Measurements from ENCODE around the gene BABAM2. TPM values are rescaled to one million over a fixed set of nuclear protein-coding genes. Genes with fewer than 3 reads are reported as not detected.

Gene BABAM2
- polyA plus RNA-seq, 6 donors from 2014 or later = 50.3 to 58.3 (median 55.6) TPM

DNA sequence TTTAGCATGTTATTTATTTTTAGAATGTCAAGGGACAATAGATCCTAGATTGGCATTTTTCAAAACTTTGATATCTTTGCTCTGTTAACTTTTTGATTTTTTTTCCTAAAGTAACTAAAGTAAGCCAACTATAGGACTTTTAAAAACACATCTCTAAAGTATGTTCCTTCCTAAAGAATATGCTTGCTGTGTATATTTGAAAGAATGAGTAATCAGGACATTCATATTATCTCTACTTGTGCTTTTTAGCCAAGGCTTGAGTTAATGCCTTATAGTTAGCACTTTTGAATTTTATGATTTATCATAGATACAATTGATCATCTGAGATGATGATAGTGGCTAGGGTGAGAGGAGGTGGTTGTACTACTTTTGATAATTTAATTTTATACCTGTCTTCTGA is 93.6 kb downstream of the BABAM2 start:
- H3K36me3 Mint-ChIP-seq = peaks cover 2 to 4% of the 10 kb centered on the region in 2 donors
- H3K27ac Mint-ChIP-seq = no peak overlapping the region
- peaks cover 0 to 8% (median 4%) of the 10 kb centered on the region in 7 donors for H3K9me3 Mint-ChIP-seq
- no peak for DNase-seq
- peaks cover 11 to 26% (median 12%) of the 10 kb centered on the region in 3 donors for H3K4me1 Mint-ChIP-seq
- H3K27me3 Mint-ChIP-seq = no peaks in the 10 kb centered on the region
- H3K4me3 Mint-ChIP-seq = no peak overlapping the region
- ATAC-seq (ENCODE audit: low read depth in 2 of 2) = no peak

DNA sequence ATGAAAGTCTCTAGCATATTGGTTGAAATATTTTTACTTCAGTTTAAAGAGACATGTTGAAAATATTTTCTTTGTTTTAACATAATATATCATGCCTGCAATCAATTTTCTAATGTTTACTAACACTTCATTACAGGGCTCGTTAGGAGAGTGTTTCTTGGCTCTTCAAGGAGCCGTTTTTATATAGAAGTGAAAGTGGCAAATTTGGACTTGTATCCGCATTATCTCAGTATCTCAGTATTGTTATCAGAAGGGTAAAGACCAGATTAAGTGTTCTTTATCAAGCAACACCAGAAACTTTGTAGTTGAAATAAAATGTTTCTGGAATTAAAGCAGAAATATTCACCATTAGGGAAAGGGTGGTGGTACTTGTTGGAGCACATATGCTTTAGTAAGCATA is 97.8 kb downstream of the BABAM2 start:
- peaks cover 0 to 12% (median 3%) of the 10 kb centered on the region in 3 donors for H3K4me1 Mint-ChIP-seq
- no peak overlapping the region for H3K27ac Mint-ChIP-seq
- peaks cover 15 to 16% of the 10 kb centered on the region in 2 donors for H3K36me3 Mint-ChIP-seq

DNA sequence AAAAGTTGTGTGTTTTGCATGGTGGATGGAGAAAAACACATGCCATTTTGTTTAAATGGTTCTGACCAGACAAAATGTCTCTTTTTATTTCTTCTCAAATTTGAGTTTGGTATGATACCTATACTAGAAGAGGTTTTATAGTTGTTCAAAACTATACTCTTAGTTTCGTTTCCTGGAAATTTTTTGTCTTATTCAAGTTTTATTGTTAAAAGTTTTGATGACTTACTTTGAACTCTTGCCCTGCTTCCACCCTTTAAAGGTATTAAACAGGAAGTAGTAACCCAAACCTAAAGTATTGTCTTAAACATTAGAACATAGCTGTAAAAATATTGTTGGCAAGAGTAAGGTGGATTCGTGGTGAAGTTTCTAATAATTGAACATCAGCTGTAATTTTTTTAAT is 98.2 kb downstream of the BABAM2 start:
- ATAC-seq (ENCODE audit: low read depth in 2 of 2) (no peak), DNase-seq (no peak)
- Mint-ChIP-seq H3K4me1 (peaks cover 0 to 12% (median 3%) of the 10 kb centered on the region in 3 donors), H3K9me3 (peaks cover 0 to 3% (median 0%) of the 10 kb centered on the region in 7 donors), H3K36me3 (peaks cover 15 to 16% of the 10 kb centered on the region in 2 donors), H3K27me3 (no peaks in the 10 kb centered on the region), H3K4me3 (no peak overlapping the region), H3K27ac (no peak overlapping the region)

More for the DNA sequence above, 97.8 kb downstream of the BABAM2 start:
- no peaks in the 10 kb centered on the region for H3K27me3 Mint-ChIP-seq
- ATAC-seq (ENCODE audit: low read depth in 2 of 2) (no peak), DNase-seq (no peak)
- H3K4me3 Mint-ChIP-seq = no peak overlapping the region
- H3K9me3 Mint-ChIP-seq = peaks cover 0 to 5% (median 2%) of the 10 kb centered on the region in 7 donors

DNA sequence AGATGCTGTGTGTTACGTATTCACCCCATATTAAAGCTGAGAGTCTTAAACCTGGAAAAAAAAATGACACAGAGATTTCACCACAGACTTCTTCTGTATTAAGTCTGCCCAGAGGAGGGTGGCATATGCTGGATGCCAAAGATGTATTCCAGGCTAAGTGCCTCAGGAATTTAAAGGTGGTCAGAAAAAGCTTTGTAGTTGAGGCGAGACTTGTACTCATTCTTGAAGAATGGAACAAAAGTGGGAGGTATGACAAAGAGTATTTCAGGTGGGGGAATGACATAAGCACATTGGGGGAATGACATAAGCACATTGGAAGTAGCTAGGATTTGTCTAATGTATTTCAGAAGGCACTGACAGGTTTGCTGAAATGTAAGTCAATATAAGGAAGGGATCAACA is 98.6 kb downstream of the BABAM2 start:
- no peak overlapping the region for H3K4me3 Mint-ChIP-seq
- H3K36me3 Mint-ChIP-seq = peaks cover 18 to 19% of the 10 kb centered on the region in 2 donors
- no peak for ATAC-seq (ENCODE audit: low read depth in 2 of 2)
- H3K9me3 Mint-ChIP-seq = peaks cover 0 to 3% (median 0%) of the 10 kb centered on the region in 7 donors
- DNase-seq = no peak
- H3K27ac Mint-ChIP-seq = no peak overlapping the region
- H3K4me1 Mint-ChIP-seq = peaks cover 0 to 12% (median 3%) of the 10 kb centered on the region in 3 donors
- H3K27me3 Mint-ChIP-seq = no peaks in the 10 kb centered on the region

DNA sequence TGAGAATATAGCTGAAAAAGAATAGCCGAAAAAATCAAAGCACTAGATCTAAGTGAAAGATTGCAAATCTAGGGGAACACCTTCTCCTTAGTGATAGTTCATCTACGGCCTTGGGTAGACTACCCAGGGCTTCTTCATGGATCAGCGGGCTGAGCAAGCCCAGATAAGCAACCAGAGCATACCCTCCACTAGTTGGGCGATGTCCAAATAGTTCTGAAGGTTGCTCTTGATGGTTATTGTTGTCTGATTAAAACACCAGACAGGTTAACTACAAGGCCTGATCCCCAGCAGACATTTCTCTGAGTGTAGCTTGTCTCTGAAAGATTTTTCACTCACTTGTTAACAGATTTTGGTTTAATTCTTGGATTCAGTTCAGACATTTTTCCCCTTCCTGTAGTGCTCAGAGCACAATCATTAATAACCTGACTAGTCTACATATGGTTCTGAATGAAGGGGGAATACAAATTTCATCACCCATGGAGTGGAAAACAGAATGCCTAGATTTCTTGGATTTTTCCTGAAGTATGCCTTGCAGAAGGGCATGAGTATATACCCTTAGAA is 99.6 kb downstream of the BABAM2 start:
- Mint-ChIP-seq H3K9me3 (peaks cover 0 to 6% (median 0%) of the 10 kb centered on the region in 7 donors), H3K4me1 (peaks cover 3 to 12% (median 3%) of the 10 kb centered on the region in 3 donors), H3K27ac (peak overlapping the region in 1 of 6 donors; percentile 11), H3K4me3 (no peak overlapping the region), H3K36me3 (peaks cover 27 to 29% of the 10 kb centered on the region in 2 donors), H3K27me3 (no peaks in the 10 kb centered on the region)
- DNase-seq = no peak
- no peak for ATAC-seq (ENCODE audit: low read depth in 2 of 2)

DNA sequence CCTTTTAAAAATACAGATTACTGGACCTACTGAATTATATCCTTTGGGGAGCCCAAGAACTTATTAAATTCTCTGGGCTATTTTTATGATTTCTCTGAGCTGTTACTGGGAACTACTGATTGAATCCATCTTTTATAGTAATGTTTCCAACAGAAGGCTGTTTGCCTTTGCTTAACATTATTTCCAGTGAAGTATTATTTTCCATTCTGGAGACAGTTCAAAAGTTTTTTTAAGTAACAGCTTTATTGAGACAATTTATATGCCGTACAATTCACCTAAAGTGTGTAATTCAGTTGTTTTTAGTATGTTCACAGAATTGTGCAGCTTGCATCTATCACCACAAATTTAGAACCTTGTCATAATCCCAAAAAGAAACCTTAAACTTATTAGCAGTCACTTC is 100.6 kb downstream of the BABAM2 start:
- peaks cover 0 to 7% (median 7%) of the 10 kb centered on the region in 3 donors for H3K4me1 Mint-ChIP-seq
- no peak overlapping the region for H3K4me3 Mint-ChIP-seq
- no peaks in the 10 kb centered on the region for H3K27me3 Mint-ChIP-seq
- peaks cover 37 to 38% of the 10 kb centered on the region in 2 donors for H3K36me3 Mint-ChIP-seq
- no peak overlapping the region for H3K27ac Mint-ChIP-seq
- DNase-seq (no peak), ATAC-seq (ENCODE audit: low read depth in 2 of 2) (no peak)
- H3K9me3 Mint-ChIP-seq = peaks cover 0 to 6% (median 0%) of the 10 kb centered on the region in 7 donors

DNA sequence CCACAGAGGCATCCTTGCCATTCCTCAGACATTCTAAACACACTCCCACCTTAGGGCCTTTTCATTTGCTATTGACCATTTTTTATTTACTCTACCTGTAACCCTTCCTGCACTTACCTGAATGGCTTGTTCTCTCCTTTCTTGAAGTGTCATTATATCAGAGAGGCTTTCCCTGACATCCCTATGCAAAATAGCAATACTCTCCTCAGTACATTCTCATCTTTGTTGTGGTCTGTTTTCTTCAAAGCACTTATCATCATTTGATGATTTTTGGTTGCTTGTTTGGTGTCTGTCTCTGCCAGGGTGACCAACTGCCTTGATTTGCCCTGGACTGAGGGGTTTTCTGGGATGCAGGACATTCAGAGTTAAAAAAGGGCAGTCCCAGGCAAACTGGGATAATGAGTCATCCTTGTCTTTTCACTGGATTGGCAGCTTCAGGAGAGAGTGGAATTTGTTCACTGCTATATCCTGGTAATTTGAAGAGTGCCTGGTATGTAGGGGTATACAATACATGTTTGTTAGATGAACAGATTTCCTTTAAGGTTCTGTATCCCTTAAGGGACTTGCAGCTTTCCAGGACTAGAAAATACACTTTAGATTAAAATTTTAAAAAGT is 102.4 kb downstream of the BABAM2 start:
- Mint-ChIP-seq H3K27ac (peak overlapping the region in 2 of 6 donors; percentile 52 to 67), H3K4me1 (peaks cover 0 to 7% (median 0%) of the 10 kb centered on the region in 3 donors), H3K36me3 (peaks cover 40 to 42% of the 10 kb centered on the region in 2 donors), H3K27me3 (no peaks in the 10 kb centered on the region), H3K4me3 (no peak overlapping the region), H3K9me3 (peaks cover 0 to 6% (median 0%) of the 10 kb centered on the region in 7 donors)
- DNase-seq (no peak), ATAC-seq (ENCODE audit: low read depth in 2 of 2) (no peak)

DNA sequence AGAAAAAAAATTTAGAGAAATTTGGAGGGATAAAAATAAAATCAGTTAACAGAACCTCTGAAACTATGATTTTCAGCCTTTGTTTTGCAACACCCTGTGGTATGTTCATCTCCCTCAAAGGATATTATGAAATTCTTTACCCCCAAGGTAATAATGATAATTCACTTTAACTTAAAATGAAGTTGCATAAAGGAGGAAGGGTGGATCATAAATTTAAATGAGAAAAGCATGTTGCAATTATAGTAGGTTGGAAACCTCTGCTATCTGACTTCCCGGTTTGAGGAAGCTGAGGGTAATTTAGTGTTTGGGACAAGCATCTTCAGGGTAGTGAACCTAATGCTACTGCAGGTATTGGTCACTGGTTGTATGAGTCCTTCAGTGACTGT is 102.9 kb downstream of the BABAM2 start:
- H3K4me1 Mint-ChIP-seq = peaks cover 0 to 7% (median 0%) of the 10 kb centered on the region in 3 donors

DNA sequence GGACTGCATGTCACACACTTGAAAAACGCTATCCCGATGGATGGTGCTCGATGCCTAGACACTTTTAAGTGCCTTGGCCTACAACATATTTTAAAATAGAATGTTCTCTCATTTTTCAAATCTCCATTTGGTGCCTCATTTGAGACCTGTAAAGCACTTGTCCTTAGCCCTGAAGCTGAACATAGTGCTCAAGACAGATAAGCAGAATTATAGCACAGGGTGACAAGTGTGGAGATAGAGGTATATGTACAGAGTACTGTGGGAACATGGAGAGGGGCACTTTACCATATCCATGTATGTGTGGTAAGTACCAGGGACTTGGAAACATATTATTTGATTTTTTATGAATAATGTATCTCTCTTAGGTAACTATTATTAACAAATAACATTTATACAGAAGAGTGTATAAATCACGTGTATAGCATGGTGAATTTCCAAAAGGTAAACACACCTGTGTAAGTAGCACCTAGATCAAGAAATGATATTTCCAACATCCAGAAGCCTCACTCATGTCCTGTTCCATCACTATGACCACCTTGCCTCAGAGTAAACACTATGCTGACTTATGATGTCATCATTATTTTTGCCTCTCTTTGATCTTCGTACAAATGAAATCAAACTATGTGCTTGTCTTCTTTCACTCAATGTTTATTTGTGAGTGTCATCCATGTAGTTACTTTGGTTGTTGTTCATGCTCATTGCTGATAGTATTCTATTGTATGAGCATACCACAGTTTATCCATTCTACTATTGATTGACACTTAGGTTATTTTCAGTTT is 103.6 kb downstream of the BABAM2 start:
- Mint-ChIP-seq H3K27me3 (no peaks in the 10 kb centered on the region), H3K9me3 (peaks cover 0 to 6% (median 0%) of the 10 kb centered on the region in 7 donors), H3K4me3 (no peak overlapping the region), H3K4me1 (peaks cover 0 to 7% (median 0%) of the 10 kb centered on the region in 3 donors), H3K36me3 (peaks cover 38% of the 10 kb centered on the region in 2 donors), H3K27ac (no peak overlapping the region)
- ATAC-seq (ENCODE audit: low read depth in 2 of 2) (no peak), DNase-seq (no peak)

More for the DNA sequence above, 102.9 kb downstream of the BABAM2 start:
- peaks cover 0 to 6% (median 0%) of the 10 kb centered on the region in 7 donors for H3K9me3 Mint-ChIP-seq
- no peaks in the 10 kb centered on the region for H3K27me3 Mint-ChIP-seq
- DNase-seq = no peak
- H3K27ac Mint-ChIP-seq = no peak overlapping the region
- ATAC-seq (ENCODE audit: low read depth in 2 of 2) = no peak
- no peak overlapping the region for H3K4me3 Mint-ChIP-seq
- H3K36me3 Mint-ChIP-seq = peaks cover 38 to 40% of the 10 kb centered on the region in 2 donors

DNA sequence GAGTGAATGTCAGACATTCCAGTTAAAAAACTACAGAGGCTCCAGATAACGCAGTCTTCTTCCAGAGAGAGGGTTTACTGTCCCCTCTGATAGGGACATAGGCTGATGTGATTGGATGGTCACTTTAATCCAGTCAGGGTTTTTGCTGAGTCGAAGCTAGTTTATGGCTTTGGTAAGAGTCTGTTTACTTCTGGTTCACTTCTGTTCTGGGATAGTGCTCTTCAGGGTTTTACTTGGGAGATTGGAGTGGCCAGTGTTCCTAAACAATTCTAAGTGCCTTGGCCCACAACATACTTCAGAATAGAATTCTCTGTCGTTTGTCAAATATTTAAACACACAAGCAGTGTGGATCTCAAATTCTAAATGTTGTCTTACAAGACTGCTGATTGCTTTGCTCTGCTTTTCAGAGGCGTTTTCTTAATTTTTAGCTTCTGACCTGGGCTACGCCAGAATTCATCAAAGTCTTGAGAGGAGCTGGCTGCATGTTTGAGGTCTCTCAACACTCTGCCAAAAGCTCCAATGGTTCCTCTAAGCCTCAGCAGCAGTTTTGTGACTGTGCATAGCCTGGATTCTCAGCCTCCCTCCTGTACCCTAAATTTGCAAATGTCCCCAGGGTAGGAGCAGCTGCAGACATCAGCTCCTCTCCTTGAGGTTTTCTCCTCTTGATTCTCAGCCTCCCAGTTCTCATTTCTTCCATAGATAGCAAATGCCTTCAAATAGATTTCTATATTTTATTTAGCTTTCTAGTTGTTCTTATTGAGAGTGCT is 105.8 kb downstream of the BABAM2 start:
- no peak for DNase-seq
- no peak for ATAC-seq (ENCODE audit: low read depth in 2 of 2)
- Mint-ChIP-seq H3K36me3 (peaks cover 34 to 36% of the 10 kb centered on the region in 2 donors), H3K27ac (peak overlapping the region in 2 of 6 donors; percentile 6 to 74), H3K4me3 (peak overlapping the region in 1 of 8 donors; percentile 31), H3K27me3 (no peaks in the 10 kb centered on the region), H3K4me1 (peaks cover 0 to 10% (median 0%) of the 10 kb centered on the region in 3 donors), H3K9me3 (peaks cover 0 to 7% (median under 1%) of the 10 kb centered on the region in 7 donors)

DNA sequence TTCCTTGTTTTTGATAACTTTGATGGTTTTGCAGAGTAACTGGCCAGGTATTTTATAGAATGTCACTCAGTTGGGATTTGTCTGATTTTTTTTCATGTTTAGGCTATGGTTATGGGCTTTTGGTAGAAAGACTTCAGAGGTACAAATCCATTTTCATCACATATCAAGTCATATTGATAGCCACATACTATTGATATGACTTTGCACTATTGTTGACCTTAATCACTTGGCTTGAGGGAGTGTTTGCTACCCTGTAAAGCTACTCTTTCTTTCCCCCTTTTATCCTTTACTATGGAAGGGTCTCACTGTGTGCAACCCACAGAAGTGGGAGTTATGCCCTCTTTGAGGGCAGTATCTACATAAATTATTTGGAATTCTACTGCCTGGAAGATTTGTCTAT is 109.8 kb downstream of the BABAM2 start:
- ATAC-seq (ENCODE audit: low read depth in 2 of 2) (no peak), DNase-seq (no peak)
- no peak overlapping the region for H3K4me3 Mint-ChIP-seq
- H3K27ac Mint-ChIP-seq = peak overlapping the region in 1 of 6 donors; percentile 51
- peaks cover 0 to 5% (median 0%) of the 10 kb centered on the region in 7 donors for H3K9me3 Mint-ChIP-seq
- H3K27me3 Mint-ChIP-seq = no peaks in the 10 kb centered on the region
- peaks cover 11 to 20% of the 10 kb centered on the region in 2 donors for H3K36me3 Mint-ChIP-seq
- H3K4me1 Mint-ChIP-seq = peaks cover 0 to 15% (median 8%) of the 10 kb centered on the region in 3 donors

DNA sequence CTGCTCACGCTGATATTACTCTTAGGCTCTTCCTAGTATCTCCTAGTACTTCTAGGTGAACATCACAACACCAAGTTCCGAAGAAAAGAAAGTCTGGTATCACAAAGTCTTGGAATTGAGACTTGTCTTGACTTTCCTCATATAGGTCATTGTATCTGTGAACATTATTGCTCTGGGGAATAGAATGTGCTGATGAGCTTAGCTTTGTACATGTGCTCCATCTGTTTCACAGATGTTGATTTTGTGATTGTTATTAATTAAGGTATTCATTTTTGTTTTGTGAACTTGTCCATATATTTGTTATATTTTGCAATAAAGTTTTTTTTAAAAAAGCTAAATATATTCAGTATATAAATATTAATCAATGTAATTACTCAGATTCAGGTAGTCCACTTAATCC is 111.7 kb downstream of the BABAM2 start:
- Mint-ChIP-seq H3K4me1 (peaks cover 0 to 12% (median 8%) of the 10 kb centered on the region in 3 donors), H3K27me3 (no peaks in the 10 kb centered on the region), H3K9me3 (peaks cover 0 to 5% (median 0%) of the 10 kb centered on the region in 7 donors), H3K27ac (no peak overlapping the region), H3K36me3 (peaks cover 0 to 9% of the 10 kb centered on the region in 2 donors), H3K4me3 (no peak overlapping the region)
- no peak for DNase-seq
- no peak for ATAC-seq (ENCODE audit: low read depth in 2 of 2)

DNA sequence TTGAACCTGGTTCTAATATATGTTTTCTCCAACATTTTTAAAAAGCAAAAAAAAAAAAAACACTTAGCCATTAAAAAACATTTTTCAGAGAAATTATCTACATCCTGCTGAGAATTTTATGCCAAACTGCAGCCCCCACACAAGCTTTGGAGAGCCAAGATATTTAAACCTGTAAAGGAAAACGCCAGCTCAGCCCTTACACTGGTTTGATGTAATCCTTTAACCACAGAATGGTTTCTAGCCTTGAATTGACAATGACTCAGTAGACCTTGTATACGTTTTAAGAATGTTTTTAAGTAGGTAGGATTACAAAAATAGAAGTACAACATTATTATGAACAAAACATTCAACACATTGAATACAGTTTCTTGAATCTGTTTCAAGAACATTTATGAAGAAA is 113.6 kb downstream of the BABAM2 start:
- peaks cover 3 to 12% (median 8%) of the 10 kb centered on the region in 3 donors for H3K4me1 Mint-ChIP-seq
- peaks cover 4 to 9% of the 10 kb centered on the region in 2 donors for H3K36me3 Mint-ChIP-seq
- no peaks in the 10 kb centered on the region for H3K27me3 Mint-ChIP-seq
- DNase-seq (no peak), ATAC-seq (ENCODE audit: low read depth in 2 of 2) (no peak)
- H3K9me3 Mint-ChIP-seq = peaks cover 0 to 5% (median 0%) of the 10 kb centered on the region in 7 donors
- H3K4me3 Mint-ChIP-seq = no peak overlapping the region
- H3K27ac Mint-ChIP-seq = peak overlapping the region in 3 of 6 donors; percentile 37 to 63 (median 54)

Measured in naive B cell (primary cell).